ENCODE results near the gene RNASE4. TPM values are rescaled to one million over a fixed set of nuclear protein-coding genes. Genes with fewer than 3 reads are reported as not detected.

RNASE4 gene
- total and polyA plus RNA-seq, 10 of the 15 experiments (the other 5 are each of a cell fraction or from before 2014, with no cell fraction given), result 0.87 to 2.6 (median 1.3) TPM

GRCh38 chr14:20667957-20668356 is 16.4 kb upstream of the RNASE4 start (continued):
- TF ChIP-seq EP300 (IDR thresholded peaks at IDR 0.05; ENCODE audit: borderline replicate concordance in 1 of 2, control insufficient read depth in 1 of 2, low read depth in 2 of 2, low read length in 2 of 2), result peak in 1 of 2 experiments; percentile 76; a peak in 2 of 4 replicates
- no peak for TF ChIP-seq FOS (IDR thresholded peaks at IDR 0.05; ENCODE audit: borderline replicate concordance, extremely low read depth, insufficient read length)
- no peak for TF ChIP-seq BRCA1 (IDR thresholded peaks at IDR 0.05; ENCODE audit: low read depth, low read length)
- no peak for TF ChIP-seq ZNF384 (IDR thresholded peaks at IDR 0.05; ENCODE audit: borderline replicate concordance, low read depth, low read length)
- 0 out of 2 replicates have a peak, but pooled peaks have one; percentile 5 for TF ChIP-seq MAX (IDR thresholded peaks at IDR 0.05; ENCODE audit: low read depth, low read length)
- no peak for TF ChIP-seq ZBTB11 (CRISPR knock-in tag; IDR thresholded peaks at IDR 0.05)
- TF ChIP-seq TCF12 (IDR thresholded peaks at IDR 0.05; ENCODE audit: low read depth, low read length), result peak; percentile 85
- no peak for TF ChIP-seq USF1 (IDR thresholded peaks at IDR 0.05; ENCODE audit: borderline replicate concordance, extremely low read length, insufficient read depth, low read depth, low read length)
- TF ChIP-seq MTA2 (IDR thresholded peaks at IDR 0.05; ENCODE audit: low read depth), result peak; percentile 51; the same call in 1 of the 2 replicates
- no peak for TF ChIP-seq MYB (IDR thresholded peaks at IDR 0.05; ENCODE audit: borderline replicate concordance, low read depth, low read length)
- TF ChIP-seq ZBTB33 (IDR thresholded peaks at IDR 0.05), result no peak
- TF ChIP-seq DPF2 (IDR thresholded peaks at IDR 0.05), result peak; percentile 84; the same call in 1 of the 2 replicates
- no peak for TF ChIP-seq PRDM15 (CRISPR knock-in tag; IDR thresholded peaks at IDR 0.05)
- no peak for TF ChIP-seq HDAC2 (IDR thresholded peaks at IDR 0.05)
- TF ChIP-seq ZNF207 (IDR thresholded peaks at IDR 0.05; ENCODE audit: borderline replicate concordance), result no peak
- no peak for TF ChIP-seq CBX3 (IDR thresholded peaks at IDR 0.05; ENCODE audit: borderline replicate concordance, low read depth)
- no peak for TF ChIP-seq ZNF24 (IDR thresholded peaks at IDR 0.05)

Data from GM12878 (cell line).